CD4-positive, alpha-beta T cell treated with Interleukin-17A for 1 hour (primary cell): ENCODE measurements around the gene TEPSIN.

Source experiments
- DNase-seq: peaks from one replicate; pipeline ENCODE4 v3.0.0-alpha.2; 2020

TEPSIN gene

GRCh38 chr17:81219476-81220180, 19.2 kb downstream of the TEPSIN start:
- no peak for DNase-seq

DNA sequence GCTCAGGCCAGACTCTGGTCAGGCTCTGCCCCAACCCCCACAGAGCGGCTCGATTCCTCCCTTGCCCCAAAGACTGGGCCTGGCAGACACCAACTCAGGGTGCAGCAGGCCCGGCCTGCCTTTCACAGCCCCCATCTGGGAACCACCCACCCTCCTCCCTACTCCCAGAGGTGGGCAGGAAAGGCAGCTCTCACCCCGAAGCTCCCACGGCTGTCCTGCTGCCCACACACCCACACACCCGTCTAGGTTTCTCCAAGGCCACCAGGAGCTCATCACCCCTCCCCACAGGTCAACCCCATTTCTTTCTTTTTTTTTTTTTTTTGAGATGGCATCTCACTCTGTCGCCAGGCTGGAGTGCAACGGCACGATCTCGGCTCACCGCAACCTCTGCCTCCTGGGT, 19.9 kb downstream of the TEPSIN start:
- no peak for DNase-seq

- DNase-seq = no peak
Measured at GRCh38 chr17:81218459-81218858, 20.4 kb downstream of the TEPSIN start.

DNA sequence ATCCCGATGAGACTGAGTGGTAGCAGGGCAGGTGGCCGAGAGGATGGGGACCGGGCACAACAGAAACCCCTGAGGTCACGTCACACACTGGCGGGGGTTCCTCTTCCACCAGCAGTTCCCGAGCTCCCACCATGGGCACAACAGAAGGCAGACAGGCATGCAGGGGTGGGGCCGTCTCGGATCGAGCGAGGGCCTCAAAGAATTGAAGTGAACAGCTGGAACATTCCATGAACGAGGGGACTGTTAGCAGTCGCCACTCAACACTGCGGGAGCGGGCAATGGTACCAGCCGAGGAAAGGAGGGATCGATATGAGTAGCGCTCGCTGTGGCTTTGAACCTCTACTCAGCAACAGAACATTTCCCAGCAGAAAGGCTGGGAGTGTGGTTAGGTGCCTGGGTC, 21.4 kb downstream of the TEPSIN start:
- DNase-seq = no peak

- DNase-seq = no peak
Measured at GRCh38 chr17:81213978-81214377, 24.9 kb downstream of the TEPSIN start.

- no peak for DNase-seq
Measured at GRCh38 chr17:81212365-81212764, 26.5 kb downstream of the TEPSIN start.

- no peak for DNase-seq
Measured at GRCh38 chr17:81210868-81211267, 28.0 kb downstream of the TEPSIN start.

DNA sequence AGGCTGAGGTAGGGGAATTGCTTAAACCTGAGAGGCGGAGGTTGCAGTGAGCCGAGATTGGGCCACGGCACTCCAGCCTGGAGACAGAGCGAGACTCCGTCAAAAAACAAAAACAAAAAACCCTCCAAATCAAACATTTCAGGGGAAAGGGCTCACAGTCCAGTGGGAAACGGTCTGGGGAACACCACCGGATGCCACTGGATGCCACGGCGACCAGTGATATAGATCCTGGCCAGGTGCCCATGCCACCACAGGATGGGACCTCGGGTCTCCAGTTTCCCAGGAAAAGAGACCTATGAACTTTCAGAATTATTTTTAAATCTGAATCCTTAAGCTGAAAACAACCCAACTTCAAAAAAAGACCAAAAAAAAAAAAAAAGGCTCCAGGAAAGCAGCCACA, 28.4 kb downstream of the TEPSIN start:
- no peak for DNase-seq

- DNase-seq = no peak
Measured at GRCh38 chr17:81209141-81209540, 29.7 kb downstream of the TEPSIN start.

- no peak for DNase-seq
Measured at GRCh38 chr17:81208651-81209050, 30.2 kb downstream of the TEPSIN start.

DNA sequence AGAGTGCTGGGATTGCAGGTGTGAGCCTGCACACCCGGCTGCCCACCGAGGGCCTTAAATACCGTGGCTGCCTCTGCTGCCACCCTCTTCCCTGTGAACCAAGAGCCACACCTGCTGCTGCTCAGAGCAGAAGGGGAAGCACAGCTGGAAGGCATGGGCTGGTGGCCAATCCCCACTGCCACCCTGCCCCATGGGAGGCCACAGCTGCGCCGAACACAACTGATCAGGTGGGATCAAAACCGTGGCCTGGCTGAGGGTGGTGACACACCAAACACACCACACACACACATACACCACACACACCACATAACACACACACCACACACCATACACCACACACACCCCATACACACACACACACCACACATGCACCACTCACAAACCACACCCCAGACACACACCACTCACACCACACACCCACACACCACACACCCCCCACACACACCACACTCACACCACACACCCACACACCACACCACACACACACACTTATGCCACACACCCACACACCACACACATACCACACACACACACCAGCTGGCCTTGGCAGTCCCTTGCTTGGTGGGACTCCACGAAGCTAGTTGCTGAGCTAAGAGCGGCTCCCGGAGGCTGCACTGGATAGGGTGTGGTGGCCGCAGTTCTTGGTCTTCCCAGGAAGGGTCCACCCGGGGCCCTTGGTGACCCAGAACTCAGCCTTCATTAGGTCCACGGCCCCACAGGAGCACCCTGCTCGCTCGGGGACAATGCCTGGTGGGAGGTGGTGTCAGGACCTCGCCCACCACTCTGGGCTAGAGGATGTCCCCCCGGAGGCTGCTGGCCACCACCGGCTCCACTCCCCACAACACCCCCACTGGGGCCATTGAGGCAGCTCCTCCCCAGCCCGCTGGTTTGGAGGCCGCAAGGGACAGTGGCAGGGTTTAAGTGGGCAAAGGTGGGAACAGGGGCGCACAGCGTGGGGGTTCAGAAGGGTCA, 31.0 kb downstream of the TEPSIN start:
- DNase-seq = no peak

- DNase-seq = no peak
Measured at GRCh38 chr17:81206657-81207056, 32.2 kb downstream of the TEPSIN start.

DNA sequence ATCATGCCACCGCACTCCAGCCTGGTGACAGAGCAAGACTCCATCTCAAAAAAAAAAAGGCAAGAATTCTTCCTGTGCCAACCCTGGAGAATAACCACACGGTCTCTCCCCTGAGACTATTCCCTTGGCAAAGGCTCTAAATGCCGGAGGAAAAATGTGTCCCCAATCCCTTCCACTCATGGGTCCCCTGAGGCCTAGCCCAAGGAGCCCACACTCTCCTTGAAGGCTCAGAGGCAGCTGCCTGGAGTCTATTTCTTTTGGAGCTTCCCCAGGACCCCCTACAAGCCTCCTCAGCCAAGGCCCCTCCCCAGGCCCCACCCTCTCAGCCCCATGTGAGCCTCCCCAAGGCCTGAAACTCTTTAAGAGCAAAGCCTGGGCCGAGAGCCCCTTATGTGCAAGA, 32.7 kb downstream of the TEPSIN start:
- DNase-seq = no peak

- DNase-seq = no peak
Measured at GRCh38 chr17:81204578-81204977, 34.3 kb downstream of the TEPSIN start.

DNA sequence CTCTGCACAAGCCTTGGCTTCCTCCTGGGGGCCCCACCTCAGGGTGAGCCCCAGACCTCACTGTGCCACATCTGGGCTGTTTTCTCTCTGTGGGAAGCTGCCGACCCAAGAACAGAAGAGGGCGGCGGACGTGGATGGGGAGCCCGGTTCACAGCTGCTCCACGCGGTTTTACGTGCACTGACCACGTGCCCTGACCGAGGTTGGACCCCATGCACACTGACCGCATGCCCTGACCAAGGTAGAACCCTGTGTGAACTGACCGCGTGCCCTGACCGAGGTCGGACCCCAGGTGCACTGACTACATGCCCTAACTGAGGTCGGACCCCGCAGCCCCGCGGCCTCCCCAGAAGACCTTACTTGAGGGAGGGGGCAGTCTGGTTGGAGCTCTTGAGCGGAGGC, 35.7 kb downstream of the TEPSIN start:
- no peak for DNase-seq

GRCh38 chr17:81202318-81202717, 36.5 kb downstream of the TEPSIN start:
- DNase-seq = no peak

DNA sequence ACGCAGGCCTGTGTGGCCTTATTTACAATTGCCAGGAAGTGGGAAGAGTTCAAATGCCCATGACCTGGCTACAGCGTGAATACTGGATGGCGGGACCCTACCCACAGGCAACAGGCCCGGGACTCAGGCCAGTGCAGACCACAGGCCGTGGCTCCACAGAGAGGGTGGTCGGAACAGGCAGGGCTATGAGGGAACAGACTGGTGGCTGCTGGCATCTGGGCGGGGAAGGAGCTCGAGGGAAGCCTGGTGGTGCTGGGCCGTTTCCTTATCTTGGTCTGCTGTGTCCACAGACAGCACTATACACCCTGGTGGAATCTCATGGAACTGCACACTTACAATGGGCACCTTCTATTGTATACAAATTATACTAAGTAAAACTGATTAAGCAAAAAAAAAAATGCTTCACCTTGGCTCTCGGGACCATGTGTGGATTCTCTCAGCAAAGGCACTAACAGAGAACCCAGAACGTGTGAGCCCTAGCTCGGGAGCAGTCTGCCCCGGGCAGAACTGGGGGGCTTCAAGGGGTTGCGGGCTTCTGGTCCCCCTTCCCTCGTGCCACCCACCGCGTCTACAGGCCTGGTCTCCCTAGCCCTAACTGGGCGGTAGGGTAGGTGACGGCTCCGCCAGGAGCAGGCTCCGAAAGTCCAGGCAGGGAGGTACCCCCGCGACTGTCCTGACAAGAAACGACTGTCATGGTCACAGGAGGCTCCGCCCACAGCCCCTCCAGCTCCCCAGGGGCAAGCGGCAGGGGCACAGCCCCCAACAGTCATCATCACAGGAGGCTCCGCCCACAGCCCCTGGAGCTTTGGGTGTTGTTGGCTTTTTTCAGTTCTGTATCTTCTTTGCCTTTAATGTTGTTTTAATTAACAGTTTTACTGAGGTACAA, 37.9 kb downstream of the TEPSIN start:
- DNase-seq = peak; percentile 32

GRCh38 chr17:81200201-81200600, 38.7 kb downstream of the TEPSIN start:
- DNase-seq = no peak

DNA sequence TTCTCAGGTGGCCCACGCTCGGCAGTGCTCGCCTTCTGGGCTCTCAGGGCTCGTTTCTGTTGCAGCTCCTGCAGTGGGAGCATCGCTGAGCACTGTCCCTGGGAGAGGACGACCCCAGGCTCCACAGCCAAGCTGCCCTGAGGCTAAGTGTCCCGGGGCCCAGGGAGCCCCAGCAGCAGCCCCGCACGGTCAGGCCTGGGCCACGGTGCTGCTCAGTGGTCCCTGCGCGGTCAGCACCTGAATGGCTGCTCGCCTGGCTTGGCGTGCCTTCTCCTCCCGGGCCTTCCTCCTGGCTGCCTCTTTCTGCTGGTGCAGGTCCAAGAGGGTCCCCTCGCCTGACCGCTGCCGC, 39.4 kb downstream of the TEPSIN start:
- no peak for DNase-seq

- no peak for DNase-seq
Measured at GRCh38 chr17:81198826-81199481, 39.9 kb downstream of the TEPSIN start.

DNA sequence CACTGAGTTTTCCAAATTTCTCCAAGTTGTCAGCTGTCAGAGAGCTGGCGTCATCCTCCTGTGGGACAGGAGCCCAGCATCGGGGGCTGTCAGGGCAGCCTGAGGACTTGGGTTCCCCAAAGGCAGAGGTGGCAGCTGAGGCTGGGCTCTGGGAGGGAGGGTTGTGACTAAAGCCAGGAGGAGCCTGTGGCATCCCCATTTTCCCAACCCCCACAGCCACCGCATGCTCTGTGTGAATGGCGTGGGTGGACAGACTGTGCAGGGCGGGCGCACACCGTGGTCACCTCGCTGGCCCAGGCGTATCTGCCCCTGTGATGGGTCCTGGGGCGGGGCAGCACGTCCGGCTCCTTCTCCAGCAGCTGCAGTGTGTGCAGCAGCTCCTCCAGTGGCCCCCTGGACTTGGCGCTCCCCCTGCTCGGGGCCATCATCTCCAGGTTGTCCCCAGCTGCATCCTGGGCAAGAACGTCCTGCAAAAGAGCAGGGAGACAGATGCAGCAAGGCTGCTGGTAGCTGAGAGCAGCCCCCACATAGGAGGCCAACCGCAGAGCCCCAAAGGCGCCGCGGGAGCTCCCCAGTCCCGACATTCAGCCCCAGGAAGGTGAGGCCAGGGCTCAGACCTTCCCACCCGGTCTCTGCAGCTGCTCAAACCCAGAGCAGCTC, 40.9 kb downstream of the TEPSIN start:
- DNase-seq = no peak

DNA sequence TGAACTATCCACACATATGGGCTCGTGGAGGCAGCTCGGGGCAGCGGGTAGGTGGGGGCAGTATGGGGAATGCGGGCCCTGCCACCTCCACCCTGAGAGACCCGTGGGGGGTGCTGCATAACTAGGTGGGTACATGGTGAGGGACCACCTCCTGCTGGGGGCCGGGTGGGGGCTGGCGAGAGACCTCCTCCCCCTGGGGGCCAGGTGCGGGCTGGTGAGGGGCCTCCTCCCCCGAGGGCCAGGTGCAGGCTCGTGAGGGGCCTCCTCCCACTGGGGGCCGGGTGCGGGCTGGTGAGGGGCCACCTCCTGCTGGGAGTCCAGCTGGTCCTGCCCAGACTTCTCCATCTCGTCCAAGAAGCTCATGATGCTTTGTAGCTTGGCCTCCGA, 41.5 kb downstream of the TEPSIN start:
- DNase-seq = no peak
